ENCODE measurements around the gene OSBPL2.

Gene OSBPL2

GRCh38 chr20:62293111-62293784, 54.9 kb downstream of the OSBPL2 start:
- H3K4me3 ChIP-seq (ENCODE audit: low read depth, low read length) = no peak overlapping the region
- no peak for DNase-seq (ENCODE audit: low read depth, low spot score)
- in situ Hi-C loops (cut with HindIII; ENCODE audit: low sequenced_read_pairs) = no loop called here

GRCh38 chr20:62293946-62294345, 55.6 kb downstream of the OSBPL2 start:
- no peak for TF ChIP-seq CTCF (IDR thresholded peaks at IDR 0.05; ENCODE audit: low read depth, low read length)
- no peak overlapping the region for H3K4me3 ChIP-seq (ENCODE audit: low read depth, low read length)
- DNase-seq (ENCODE audit: low read depth, low spot score) = no peak
- in situ Hi-C loops (cut with HindIII; ENCODE audit: low sequenced_read_pairs) = no loop called here

More at GRCh38 chr20:62293111-62293784, 54.9 kb downstream of the OSBPL2 start:
- no peak for TF ChIP-seq CTCF (IDR thresholded peaks at IDR 0.05; ENCODE audit: low read depth, low read length)

- in situ Hi-C loops (cut with HindIII; ENCODE audit: low sequenced_read_pairs) = no loop called here
- DNase-seq (ENCODE audit: low read depth, low spot score) = no peak
- no peak for TF ChIP-seq CTCF (IDR thresholded peaks at IDR 0.05; ENCODE audit: low read depth, low read length)
- H3K4me3 ChIP-seq (ENCODE audit: low read depth, low read length) = no peak overlapping the region
These were observed 56.2 kb downstream of the OSBPL2 start for GRCh38 chr20:62294516-62294915.

- TF ChIP-seq CTCF (IDR thresholded peaks at IDR 0.05; ENCODE audit: low read depth, low read length) = no peak
- no peak overlapping the region for H3K4me3 ChIP-seq (ENCODE audit: low read depth, low read length)
- DNase-seq (ENCODE audit: low read depth, low spot score) = no peak
- in situ Hi-C loops (cut with HindIII; ENCODE audit: low sequenced_read_pairs) = no loop called here
These were observed 58.6 kb downstream of the OSBPL2 start for GRCh38 chr20:62296724-62297448.

- TF ChIP-seq CTCF (IDR thresholded peaks at IDR 0.05; ENCODE audit: low read depth, low read length) = no peak
- no peak overlapping the region for H3K4me3 ChIP-seq (ENCODE audit: low read depth, low read length)
- DNase-seq (ENCODE audit: low read depth, low spot score) = no peak
- in situ Hi-C loops (cut with HindIII; ENCODE audit: low sequenced_read_pairs) = no loop called here
These were observed 59.3 kb downstream of the OSBPL2 start for GRCh38 chr20:62297449-62298227.

GRCh38 chr20:62298577-62299249, 60.4 kb downstream of the OSBPL2 start:
- H3K4me3 ChIP-seq (ENCODE audit: low read depth, low read length) = no peak overlapping the region
- in situ Hi-C loops (cut with HindIII; ENCODE audit: low sequenced_read_pairs) = no loop called here
- no peak for TF ChIP-seq CTCF (IDR thresholded peaks at IDR 0.05; ENCODE audit: low read depth, low read length)
- no peak for DNase-seq (ENCODE audit: low read depth, low spot score)

Measured in astrocyte of the spinal cord (primary cell).